ENCODE results near the gene MAPRE2.

The MAPRE2 gene

GRCh38 chr18:35040988-35041814 lies at the start of gene MAPRE2:
Gene MAPRE2 (plus strand): TSS chr18:35041413. CDS start chr18:35041540, 127 bp downstream.
- DNase-seq = peak; percentile 99

- DNase-seq = no peak
Measured at GRCh38 chr18:34991561-34991960, 49.7 kb upstream of the MAPRE2 start.

GRCh38 chr18:34993289-34993688 lies 47.9 kb upstream of the MAPRE2 start:
- DNase-seq = no peak

- DNase-seq = no peak
Measured at GRCh38 chr18:34995746-34996145, 45.5 kb upstream of the MAPRE2 start.

- DNase-seq = no peak
Measured at GRCh38 chr18:34998661-34999060, 42.6 kb upstream of the MAPRE2 start.

GRCh38 chr18:34999756-35000289 lies 41.4 kb upstream of the MAPRE2 start:
- DNase-seq = no peak

GRCh38 chr18:35000457-35000856 lies 40.8 kb upstream of the MAPRE2 start:
- no peak for DNase-seq

GRCh38 chr18:35002120-35002519 lies 39.1 kb upstream of the MAPRE2 start:
- no peak for DNase-seq

GRCh38 chr18:35005963-35006577 lies 35.1 kb upstream of the MAPRE2 start:
- peak; percentile 55 for DNase-seq

- no peak for DNase-seq
Measured at GRCh38 chr18:35010156-35010555, 31.1 kb upstream of the MAPRE2 start.

GRCh38 chr18:35010993-35011392 lies 30.2 kb upstream of the MAPRE2 start:
- no peak for DNase-seq

- no peak for DNase-seq
Measured at GRCh38 chr18:35019933-35020332, 21.3 kb upstream of the MAPRE2 start.

GRCh38 chr18:35022426-35023001 lies 18.7 kb upstream of the MAPRE2 start:
- no peak for DNase-seq

GRCh38 chr18:35024196-35024595 lies 17.0 kb upstream of the MAPRE2 start:
- DNase-seq = no peak

GRCh38 chr18:35024965-35025364 lies 16.2 kb upstream of the MAPRE2 start:
- DNase-seq = no peak

GRCh38 chr18:35026407-35027061 lies 14.7 kb upstream of the MAPRE2 start:
- DNase-seq = no peak

GRCh38 chr18:35027206-35027605 lies 14.0 kb upstream of the MAPRE2 start:
- no peak for DNase-seq

- DNase-seq = no peak
Measured at GRCh38 chr18:35028536-35028935, 12.7 kb upstream of the MAPRE2 start.

GRCh38 chr18:35029103-35029502 lies 12.1 kb upstream of the MAPRE2 start:
- no peak for DNase-seq

GRCh38 chr18:35029770-35030169 lies 11.4 kb upstream of the MAPRE2 start:
- DNase-seq = no peak

- no peak for DNase-seq
Measured at GRCh38 chr18:35030277-35030989, 10.8 kb upstream of the MAPRE2 start.

- DNase-seq = no peak
Measured at GRCh38 chr18:35032113-35032512, 9.1 kb upstream of the MAPRE2 start.

- no peak for DNase-seq
Measured at GRCh38 chr18:35038029-35038428, 3.2 kb upstream of the MAPRE2 start.

Data from GDM1 (cell line).